SW480 (cell line): ENCODE measurements around the gene UBE2Q1.

Source experiments
- DNase-seq: peaks from one replicate; pipeline ENCODE4 v3.0.0-alpha.2; 2016; ENCODE audit warnings: low spot score

Gene UBE2Q1

DNA sequence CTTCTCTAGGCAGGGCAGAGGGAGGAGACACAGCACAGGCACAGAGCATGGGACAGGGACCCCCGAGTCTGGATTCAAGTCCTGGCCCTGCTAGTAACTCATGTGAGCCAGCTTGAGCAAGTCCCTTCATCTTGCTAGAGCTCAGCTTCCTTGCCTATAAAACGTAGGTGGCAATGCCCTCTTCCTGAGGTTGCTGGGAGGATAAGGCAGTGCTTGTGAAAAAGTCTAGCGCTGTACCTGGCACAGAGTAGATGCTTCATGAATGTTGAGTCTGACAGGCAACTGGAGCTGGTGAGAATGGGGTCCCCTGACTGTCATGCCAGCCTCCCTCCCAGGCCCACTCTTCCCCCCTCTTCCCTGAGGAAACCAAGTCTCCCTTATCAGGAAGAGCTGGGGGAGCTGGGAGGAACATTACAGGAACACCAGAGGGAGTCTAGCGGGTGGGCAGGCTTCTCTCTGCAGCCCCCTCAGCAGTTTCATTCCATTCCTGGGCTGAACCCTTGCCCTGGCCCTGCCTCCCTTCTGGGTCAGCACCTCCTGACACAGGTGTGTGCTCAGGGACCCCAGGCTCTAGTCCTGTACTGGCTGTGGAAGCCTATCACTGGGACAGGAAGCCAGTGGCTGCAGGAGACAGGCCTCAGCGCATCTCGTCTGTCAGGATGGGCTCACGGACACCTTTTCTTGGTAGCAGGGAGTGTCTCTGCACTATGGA lies 19.0 kb upstream of the UBE2Q1 start:
- DNase-seq: no peak

GRCh38 chr1:154575951-154576566 lies 17.6 kb upstream of the UBE2Q1 start:
- no peak for DNase-seq

DNA sequence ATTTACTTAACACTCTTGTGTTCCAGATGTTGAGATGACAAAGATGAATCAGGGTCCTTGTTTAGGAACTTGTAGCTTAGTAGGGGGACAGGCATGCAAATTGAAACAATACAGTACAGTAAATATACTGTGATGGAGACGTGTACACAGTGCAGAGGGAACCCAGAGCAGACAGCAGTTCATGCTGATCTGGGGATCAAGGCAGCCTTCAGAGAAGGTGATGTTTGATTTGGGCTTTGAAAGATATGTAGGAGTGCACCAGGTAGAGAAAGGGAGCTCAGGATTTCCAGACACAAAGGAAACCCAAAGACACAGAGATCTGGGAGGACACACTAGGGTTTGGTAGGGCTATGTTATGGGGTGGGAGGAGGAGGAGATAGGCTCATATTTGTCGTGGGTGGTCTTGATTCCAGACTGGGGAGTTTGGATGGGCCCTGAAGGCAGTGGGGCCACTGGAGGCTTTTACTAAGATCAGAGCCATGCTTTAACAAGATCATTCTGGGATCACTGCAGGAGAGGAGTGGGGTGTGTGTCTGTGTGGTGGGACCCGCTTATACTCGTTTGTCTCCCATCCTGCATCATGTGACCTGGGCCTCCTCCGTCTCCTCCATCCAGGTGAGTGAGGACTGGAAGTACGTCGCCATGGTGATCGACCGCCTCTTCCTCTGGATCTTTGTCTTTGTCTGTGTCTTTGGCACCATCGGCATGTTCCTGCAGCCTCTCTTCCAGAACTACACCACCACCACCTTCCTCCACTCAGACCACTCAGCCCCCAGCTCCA lies 16.9 kb upstream of the UBE2Q1 start:
- DNase-seq: no peak

GRCh38 chr1:154574716-154575115 lies 16.3 kb upstream of the UBE2Q1 start:
- no peak for DNase-seq

DNA sequence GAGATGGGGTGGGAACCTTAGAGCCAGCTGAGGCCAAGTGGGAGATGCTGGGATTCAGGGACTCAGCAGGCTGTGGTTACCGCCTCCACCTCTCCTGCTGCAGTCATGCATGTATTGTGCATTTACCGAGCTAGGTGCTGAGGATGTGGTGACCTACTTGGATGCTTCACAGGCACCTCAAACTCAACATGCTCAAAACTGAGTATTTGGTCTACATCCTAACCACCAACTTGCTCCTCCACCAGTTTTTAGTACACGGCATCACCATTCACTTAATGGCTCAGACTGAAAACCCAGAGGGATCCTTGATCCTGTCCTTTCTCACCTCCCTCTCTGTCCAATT lies 14.7 kb upstream of the UBE2Q1 start:
- no peak for DNase-seq

GRCh38 chr1:154572468-154573167 lies 14.2 kb upstream of the UBE2Q1 start:
- no peak for DNase-seq

GRCh38 chr1:154571964-154572288 lies 13.5 kb upstream of the UBE2Q1 start:
- no peak for DNase-seq

DNA sequence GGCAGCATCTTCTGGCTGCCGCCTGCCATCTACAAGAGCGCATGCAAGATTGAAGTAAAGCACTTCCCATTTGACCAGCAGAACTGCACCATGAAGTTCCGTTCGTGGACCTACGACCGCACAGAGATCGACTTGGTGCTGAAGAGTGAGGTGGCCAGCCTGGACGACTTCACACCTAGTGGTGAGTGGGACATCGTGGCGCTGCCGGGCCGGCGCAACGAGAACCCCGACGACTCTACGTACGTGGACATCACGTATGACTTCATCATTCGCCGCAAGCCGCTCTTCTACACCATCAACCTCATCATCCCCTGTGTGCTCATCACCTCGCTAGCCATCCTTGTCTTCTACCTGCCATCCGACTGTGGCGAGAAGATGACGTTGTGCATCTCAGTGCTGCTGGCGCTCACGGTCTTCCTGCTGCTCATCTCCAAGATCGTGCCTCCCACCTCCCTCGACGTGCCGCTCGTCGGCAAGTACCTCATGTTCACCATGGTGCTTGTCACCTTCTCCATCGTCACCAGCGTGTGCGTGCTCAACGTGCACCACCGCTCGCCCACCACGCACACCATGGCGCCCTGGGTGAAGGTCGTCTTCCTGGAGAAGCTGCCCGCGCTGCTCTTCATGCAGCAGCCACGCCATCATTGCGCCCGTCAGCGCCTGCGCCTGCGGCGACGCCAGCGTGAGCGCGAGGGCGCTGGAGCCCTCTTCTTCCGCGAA lies 12.9 kb upstream of the UBE2Q1 start:
- DNase-seq: no peak

GRCh38 chr1:154568157-154568815 lies 9.8 kb upstream of the UBE2Q1 start:
- no peak for DNase-seq

DNA sequence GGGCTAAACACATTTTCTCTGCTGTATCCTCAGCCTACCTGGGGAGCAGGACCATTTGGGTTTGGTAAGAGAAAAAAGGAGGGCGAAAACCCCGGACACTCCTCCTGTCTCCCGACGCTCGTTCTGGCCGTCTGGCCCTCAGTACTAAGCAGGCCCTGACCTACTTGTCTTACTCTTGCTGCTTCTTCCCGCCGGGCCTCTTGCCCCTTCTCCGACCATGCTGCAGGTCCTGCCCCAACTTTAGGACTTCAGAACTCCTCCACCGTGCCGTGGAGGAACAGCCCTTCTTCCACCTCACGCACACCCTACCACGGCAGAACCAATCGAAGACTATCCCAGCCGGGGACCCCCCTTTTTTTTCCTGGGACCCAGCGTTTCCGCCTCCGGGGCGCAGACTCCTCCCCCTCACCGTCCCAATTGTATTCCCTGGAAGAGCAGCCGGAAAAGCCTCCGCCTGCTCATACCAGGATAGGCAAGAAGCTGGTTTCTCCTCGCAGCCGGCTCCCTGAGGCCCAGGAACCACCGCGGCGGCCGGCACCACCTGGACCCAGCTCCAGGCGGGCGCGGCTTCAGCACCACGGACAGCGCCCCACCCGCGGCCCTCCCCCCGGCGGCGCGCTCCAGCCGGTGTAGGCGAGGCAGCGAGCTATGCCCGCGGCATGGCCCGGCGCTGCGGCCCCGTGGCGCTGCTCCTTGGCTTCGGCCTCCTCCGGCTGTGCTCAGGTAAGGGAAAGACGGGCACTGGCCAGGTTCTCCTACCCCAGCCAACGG lies 9.1 kb upstream of the UBE2Q1 start, which contains the start of gene CHRNB2:
Gene CHRNB2 (plus strand): TSS at position 393 of the 771 bp plus-strand sequence. CDS start 267 bp downstream, at position 660.
- peak; percentile 64 for DNase-seq

DNA sequence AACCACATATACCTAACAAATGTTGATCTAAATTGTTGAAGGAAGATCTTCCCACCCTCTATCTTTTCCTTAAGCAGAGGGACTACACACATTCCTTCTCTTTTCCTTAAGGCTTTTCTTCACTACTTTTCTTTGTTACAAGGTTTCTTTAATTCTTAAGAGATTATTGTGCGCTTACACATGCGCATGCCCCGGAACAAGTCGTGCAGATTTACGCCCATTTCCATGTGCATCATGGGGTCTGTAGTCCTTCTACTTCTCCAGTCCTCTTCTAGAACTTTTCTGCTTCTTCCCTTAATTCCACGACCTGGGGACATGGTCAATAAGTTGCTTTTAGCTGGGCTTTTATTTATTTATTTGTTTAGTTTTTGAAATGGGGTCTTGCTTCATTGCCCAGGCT lies 7.4 kb upstream of the UBE2Q1 start:
- DNase-seq: no peak

- peak; percentile 90 for DNase-seq
Measured at GRCh38 chr1:154559466-154560044, 1.1 kb upstream of the UBE2Q1 start.

DNA sequence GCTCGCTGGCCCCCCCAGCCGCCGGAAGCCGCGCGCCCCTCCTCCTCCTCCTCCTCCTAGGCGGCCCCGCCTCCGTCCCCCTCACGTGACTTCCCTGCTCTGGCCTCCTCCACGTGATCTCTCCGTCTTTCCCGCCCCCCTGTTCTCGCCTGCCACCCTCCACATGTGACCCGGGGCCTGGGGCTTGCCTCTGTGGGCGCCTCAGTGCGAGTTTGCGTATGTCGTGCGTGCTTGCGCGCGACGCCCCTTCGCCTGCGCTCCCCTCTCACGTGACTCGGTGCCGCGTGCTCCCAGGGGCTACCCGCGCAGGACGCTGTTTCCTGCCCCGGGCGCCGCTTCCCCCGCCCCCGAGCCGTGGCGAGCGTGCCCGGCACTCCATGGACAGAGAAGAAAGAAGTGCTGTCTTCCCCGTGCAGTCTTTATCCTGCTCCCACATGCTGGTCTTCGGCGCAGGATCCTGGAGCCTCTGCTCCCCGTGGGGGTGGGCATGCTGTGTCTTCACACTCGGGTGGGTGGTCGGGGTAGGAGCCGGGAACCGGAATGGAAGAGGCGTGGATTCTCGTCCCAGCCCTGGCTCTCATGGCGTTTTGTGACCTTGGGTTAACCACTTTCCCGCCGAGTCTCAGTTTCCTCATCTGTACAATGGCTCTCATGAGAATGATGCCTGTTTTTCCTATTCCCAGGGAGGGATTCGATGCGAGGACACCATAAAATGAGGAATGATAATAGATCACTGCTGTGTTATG lies 431 bp upstream of the UBE2Q1 start:
- DNase-seq: peak; percentile 98

DNA sequence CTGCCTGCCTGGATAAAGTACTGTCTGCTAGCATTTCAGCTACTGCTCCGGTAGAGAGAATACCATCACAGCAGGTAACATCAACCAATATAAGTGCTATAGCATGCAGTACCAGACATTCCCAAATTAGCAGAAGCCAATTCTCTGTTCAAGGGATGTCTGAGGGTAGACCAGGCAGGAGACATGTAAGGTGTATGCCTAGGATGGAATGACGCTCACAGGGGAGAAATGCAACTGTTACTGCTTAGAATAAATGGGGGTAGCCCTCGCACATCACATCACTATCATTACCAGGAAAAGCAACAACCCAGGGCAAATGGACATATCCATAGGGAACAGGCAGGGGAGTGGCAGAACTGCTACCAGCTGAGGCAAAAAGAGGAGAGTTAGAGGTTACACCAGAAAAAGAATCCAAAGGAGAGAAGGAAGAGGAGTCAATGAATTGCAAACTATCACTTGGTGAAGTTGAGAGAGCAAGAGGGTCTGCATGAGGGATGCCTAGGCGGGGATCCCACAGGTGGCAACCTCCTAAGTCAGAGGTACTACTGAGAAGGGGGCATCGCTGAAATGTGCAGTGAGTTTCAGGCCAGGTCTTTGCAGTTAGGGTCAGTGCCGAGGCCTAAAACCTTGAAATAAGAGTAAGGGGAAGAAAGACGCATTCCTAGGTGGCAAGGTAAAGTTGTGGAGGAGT lies 1.1 kb downstream of the UBE2Q1 start:
- no peak for DNase-seq

DNA sequence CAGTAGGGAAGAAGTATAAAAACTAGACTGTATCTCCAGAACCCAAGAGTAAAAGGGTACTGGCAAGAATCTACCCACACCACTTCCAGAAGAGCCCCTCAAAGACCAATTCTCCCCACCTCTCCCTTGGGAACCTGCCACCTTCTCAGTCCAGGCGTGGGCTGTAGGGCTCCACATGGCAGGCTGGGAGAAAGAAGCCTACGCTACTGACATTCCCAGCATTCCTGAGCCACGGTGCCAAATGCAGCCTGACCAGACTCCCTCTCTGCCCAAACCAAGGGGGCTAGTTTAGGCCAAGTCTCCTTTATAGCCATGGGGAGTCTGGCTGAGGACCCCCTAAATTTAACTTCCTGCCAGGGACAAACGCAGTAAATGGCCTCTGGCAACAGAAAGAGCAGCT lies 2.0 kb downstream of the UBE2Q1 start:
- peak; percentile 14 for DNase-seq

DNA sequence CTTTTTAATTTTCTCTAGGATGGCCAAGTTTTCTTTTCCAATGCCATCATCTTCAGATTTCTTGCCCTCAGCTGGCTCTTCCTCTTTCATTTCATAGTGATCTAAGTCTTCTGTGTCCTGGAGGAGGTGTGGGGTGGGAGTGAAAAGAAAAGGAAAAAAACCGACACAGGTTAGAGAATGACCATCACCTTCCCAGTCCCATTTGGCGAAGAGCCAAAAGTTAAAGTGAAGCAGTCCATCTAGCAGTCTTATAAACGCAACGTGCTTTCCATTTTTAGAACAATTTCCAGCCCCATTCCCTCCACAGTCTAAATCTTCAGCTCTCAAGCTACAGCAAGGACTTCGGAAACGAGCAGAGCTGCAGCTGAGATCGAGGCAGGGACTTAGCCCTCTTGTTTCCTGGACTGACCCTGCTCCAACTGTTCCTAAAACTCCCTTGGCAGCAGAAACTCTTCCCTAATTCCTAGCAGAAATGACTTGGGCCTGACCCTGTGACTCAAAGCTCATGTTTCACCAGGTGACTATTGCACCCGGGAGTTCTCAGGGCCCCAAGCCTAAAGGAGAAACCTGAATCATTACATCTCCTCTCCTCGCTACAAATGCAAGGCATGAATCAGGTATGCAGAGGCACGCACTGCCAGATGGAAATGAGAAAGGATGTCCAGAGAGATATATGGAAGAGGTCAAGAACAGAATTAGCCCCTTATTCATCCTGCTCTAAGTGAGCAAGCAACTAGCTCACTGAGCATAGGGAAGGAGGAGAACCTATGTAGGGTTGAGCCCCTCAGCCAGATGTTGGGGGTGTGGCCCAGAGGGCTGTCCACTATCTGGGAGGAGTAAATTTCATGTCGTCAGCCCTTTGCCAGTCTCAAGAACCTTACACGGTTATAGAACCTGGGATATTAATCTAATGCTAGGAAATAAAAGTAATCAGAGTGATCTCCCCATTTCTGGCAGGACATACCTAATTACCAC lies 5.1 kb downstream of the UBE2Q1 start:
- no peak for DNase-seq

DNA sequence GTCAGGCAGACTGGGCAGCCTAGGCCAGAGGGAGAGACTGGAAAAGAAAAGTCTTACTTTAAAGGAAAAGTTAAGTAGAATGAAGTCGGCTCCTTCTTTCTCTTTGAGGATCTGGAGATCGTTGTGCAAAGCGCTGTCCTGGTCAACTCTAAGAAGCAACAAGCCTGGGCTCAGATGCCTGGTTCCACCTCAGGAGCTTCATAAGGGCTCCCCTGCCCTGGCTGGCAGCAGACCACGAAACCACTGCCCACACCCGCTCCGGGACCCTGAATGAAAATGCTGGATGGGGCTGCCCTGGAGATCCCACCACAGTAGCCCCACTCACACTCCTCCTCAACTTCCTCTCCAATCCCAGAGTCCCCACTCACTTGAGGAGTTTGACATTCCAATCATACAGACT lies 6.4 kb downstream of the UBE2Q1 start:
- no peak for DNase-seq

GRCh38 chr1:154551474-154551873 lies 7.0 kb downstream of the UBE2Q1 start:
- DNase-seq: no peak
